ENCODE results near the gene KIF1C. TPM values are rescaled to one million over a fixed set of nuclear protein-coding genes. Genes with fewer than 3 reads are reported as not detected.

Gene KIF1C
- total and polyA plus RNA-seq, 9 of the 15 experiments (the other 6 are each of a cell fraction or from before 2014, with no cell fraction given), result 0.38 to 68.4 (median 25.1) TPM

DNA sequence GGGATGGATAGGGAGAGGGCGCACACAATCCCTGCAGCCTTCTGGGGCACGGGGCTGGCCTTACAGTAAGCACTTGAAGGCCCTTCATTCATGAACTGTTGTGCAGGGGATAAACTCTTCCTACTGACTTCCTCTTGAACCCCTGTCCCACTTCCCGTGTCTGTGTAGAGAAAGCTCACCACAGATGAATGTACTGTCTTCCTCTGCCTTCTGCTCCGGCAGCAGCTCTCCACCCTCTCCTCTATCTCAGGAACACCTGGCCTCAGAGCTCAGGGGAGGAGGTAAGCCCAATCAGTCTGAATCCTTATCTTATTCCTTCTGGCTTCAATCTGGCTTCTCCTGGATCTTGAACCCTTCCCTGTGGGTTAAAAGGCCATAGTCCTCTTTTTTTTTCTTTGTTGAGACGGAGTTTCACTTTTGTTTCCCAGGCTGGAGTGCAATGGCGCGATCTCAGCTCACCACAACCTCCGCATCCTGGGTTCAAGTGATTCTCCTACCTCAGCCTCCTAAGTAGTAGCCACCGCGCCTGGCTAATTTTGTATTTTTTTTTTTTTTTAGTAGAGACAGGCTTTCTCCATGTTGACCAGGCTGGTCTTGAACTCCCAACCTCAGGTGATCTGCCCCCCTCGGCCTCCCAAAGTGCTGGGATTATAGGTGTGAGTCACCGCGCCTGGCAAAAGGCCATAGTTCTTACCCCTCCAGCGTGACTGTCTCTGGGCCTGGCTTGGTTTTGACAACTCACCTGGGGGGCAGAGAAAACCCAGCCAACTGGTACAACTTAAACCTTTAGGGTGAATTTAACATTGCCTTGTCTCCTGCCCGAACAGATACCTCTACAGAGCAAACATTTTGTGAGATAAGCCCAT lies 44.6 kb downstream of the KIF1C start (continued):
- TF ChIP-seq, protein P1, sequence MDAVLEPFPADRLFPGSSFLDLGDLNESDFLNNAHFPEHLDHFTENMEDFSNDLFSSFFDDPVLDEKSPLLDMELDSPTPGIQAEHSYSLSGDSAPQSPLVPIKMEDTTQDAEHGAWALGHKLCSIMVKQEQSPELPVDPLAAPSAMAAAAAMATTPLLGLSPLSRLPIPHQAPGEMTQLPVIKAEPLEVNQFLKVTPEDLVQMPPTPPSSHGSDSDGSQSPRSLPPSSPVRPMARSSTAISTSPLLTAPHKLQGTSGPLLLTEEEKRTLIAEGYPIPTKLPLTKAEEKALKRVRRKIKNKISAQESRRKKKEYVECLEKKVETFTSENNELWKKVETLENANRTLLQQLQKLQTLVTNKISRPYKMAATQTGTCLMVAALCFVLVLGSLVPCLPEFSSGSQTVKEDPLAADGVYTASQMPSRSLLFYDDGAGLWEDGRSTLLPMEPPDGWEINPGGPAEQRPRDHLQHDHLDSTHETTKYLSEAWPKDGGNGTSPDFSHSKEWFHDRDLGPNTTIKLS (IDR thresholded peaks at IDR 0.05; ENCODE audit: borderline replicate concordance, low read depth), result no peak
- TF ChIP-seq, protein P2, sequence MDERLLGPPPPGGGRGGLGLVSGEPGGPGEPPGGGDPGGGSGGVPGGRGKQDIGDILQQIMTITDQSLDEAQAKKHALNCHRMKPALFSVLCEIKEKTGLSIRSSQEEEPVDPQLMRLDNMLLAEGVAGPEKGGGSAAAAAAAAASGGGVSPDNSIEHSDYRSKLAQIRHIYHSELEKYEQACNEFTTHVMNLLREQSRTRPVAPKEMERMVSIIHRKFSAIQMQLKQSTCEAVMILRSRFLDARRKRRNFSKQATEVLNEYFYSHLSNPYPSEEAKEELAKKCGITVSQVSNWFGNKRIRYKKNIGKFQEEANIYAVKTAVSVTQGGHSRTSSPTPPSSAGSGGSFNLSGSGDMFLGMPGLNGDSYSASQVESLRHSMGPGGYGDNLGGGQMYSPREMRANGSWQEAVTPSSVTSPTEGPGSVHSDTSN (CRISPR knock-in tag; IDR thresholded peaks at IDR 0.05; ENCODE audit: low read depth), result no peak
- TF ChIP-seq, protein P2 (tag; conservative IDR thresholded peaks at IDR 0.05; ENCODE audit: low read depth), result no peak
- TF ChIP-seq BCOR (IDR thresholded peaks at IDR 0.05) (0 out of 2 replicates have a peak, but pooled peaks have one; percentile 9), ZEB2 (IDR thresholded peaks at IDR 0.05) (0 out of 2 replicates have a peak, but pooled peaks have one; percentile 48), CBFA2T2 (conservative IDR thresholded peaks at IDR 0.05) (peak; percentile 73), SIX5 (IDR thresholded peaks at IDR 0.05; ENCODE audit: borderline replicate concordance in 1 of 2, insufficient read depth in 1 of 2, low read depth in 1 of 2, low read length in 2 of 2) (no peak), RCOR1 (IDR thresholded peaks at IDR 0.05; ENCODE audit: borderline replicate concordance in 1 of 2, low read depth in 2 of 2, low read length in 2 of 2) (peak in 1 of 2 experiments; percentile 49; a peak in 1 of 4 replicates), ZNF316 (IDR thresholded peaks at IDR 0.05) (no peak), HDAC1 (IDR thresholded peaks at IDR 0.05) (peak in 1 of 2 experiments; percentile 50; a peak in 1 of 4 replicates)
- TF ChIP-seq, protein P3, sequence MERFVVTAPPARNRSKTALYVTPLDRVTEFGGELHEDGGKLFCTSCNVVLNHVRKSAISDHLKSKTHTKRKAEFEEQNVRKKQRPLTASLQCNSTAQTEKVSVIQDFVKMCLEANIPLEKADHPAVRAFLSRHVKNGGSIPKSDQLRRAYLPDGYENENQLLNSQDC (CRISPR knock-in tag; IDR thresholded peaks at IDR 0.05), result no peak
- TF ChIP-seq, protein P4, sequence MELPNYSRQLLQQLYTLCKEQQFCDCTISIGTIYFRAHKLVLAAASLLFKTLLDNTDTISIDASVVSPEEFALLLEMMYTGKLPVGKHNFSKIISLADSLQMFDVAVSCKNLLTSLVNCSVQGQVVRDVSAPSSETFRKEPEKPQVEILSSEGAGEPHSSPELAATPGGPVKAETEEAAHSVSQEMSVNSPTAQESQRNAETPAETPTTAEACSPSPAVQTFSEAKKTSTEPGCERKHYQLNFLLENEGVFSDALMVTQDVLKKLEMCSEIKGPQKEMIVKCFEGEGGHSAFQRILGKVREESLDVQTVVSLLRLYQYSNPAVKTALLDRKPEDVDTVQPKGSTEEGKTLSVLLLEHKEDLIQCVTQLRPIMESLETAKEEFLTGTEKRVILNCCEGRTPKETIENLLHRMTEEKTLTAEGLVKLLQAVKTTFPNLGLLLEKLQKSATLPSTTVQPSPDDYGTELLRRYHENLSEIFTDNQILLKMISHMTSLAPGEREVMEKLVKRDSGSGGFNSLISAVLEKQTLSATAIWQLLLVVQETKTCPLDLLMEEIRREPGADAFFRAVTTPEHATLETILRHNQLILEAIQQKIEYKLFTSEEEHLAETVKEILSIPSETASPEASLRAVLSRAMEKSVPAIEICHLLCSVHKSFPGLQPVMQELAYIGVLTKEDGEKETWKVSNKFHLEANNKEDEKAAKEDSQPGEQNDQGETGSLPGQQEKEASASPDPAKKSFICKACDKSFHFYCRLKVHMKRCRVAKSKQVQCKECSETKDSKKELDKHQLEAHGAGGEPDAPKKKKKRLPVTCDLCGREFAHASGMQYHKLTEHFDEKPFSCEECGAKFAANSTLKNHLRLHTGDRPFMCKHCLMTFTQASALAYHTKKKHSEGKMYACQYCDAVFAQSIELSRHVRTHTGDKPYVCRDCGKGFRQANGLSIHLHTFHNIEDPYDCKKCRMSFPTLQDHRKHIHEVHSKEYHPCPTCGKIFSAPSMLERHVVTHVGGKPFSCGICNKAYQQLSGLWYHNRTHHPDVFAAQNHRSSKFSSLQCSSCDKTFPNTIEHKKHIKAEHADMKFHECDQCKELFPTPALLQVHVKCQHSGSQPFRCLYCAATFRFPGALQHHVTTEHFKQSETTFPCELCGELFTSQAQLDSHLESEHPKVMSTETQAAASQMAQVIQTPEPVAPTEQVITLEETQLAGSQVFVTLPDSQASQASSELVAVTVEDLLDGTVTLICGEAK (IDR thresholded peaks at IDR 0.05), result peak; percentile 66
- TF ChIP-seq, protein P4 (CRISPR knock-in tag; IDR thresholded peaks at IDR 0.05), result no peak

Measured in K562 (cell line).